GM18873 (cell line): Measurements from ENCODE around the gene AMPD3.
"Not testable (repeated sequence)": the region's sequence is repeated elsewhere in the genome, so short reads cannot be mapped to it uniquely, and the experiment has no call there.

ENCODE experiments used
- ATAC-seq: cut with Tn5 transposase; IDR thresholded peaks from one replicate; pipeline ENCODE4 v1.9.1; 2021; ENCODE audit warnings: mild to moderate bottlenecking, moderate library complexity, moderate number of reproducible peaks; ENCODE audit not compliant: unreplicated experiment, low FRiP score

AMPD3 gene

DNA sequence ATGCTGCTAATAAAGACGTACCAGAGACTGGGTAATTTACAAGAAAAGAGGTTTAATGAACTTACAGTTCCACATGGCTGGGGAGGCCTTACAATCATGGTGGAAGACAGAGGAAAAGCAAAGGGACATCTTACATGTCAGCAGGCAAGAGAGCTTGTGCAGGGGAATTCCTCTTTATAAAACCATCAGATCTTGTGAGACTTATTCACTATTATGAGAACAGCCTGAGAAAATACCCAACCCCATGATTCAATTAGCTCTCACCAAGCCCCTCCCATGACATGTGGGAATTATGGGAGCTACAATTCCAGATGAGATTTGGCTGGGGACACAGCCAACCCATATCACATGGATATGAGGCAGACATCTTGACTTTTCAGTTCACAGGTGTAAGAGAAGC lies 18.4 kb upstream of the AMPD3 start:
- not testable (repeated sequence) for ATAC-seq

- no peak for ATAC-seq
These were observed 16.6 kb upstream of the AMPD3 start for GRCh38 chr11:10438458-10438857.

DNA sequence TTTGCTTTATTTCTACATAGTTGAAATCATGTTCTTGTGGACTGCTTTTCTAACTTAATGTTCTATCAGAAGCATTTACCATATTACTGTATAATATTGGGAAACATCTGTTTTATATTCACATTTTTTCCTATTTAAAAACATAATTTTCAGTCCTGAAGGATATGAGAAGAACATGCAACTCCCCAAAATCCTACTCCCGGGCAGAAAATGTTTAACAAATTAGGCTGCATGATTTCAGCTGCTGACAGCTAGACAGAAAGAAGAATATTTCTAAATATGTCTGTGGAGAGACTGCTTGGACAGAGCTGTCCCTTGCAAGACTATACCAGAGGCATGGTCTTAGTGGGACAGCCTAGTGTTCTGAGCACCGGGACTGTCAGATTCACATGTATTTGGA lies 15.7 kb upstream of the AMPD3 start:
- no peak for ATAC-seq

GRCh38 chr11:10439924-10440323 lies 15.1 kb upstream of the AMPD3 start:
- ATAC-seq = no peak

DNA sequence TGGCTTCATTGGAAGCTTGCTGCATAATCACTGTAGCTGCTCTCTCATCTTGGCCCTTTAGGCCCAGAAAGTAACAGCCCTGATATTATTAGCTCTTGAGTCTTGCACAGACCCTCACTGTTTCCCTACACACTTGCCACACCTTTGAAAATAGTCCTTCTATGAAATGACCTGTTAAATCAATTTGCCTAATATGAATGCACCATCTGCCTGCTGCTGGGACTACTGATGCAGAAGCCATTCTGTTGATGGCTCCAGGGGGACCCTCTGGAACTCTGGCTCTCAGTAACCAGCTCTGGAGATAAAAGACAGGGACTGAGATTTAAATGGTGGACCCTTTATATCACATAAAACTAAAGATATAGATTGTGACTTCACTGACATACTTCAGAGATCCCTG lies 14.7 kb upstream of the AMPD3 start:
- no peak for ATAC-seq

DNA sequence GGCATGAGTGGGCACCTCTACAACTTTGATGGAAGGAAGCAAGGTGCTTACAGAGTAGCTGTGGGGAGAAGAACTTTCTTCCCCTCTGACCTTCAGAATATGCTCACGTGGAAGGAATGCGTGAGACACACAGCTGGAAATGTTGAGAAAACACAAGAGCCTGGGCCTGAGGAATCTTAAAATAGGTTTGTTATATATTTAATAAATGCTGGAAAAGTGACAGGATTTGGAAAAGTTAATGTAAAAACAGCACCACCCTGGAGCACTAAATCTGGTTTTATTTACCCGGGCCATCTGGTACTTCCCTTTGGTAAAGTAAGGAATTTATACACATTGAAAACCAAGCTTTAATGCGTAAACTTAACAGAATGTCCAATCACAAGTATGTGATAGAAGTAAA lies 14.0 kb upstream of the AMPD3 start:
- no peak for ATAC-seq

DNA sequence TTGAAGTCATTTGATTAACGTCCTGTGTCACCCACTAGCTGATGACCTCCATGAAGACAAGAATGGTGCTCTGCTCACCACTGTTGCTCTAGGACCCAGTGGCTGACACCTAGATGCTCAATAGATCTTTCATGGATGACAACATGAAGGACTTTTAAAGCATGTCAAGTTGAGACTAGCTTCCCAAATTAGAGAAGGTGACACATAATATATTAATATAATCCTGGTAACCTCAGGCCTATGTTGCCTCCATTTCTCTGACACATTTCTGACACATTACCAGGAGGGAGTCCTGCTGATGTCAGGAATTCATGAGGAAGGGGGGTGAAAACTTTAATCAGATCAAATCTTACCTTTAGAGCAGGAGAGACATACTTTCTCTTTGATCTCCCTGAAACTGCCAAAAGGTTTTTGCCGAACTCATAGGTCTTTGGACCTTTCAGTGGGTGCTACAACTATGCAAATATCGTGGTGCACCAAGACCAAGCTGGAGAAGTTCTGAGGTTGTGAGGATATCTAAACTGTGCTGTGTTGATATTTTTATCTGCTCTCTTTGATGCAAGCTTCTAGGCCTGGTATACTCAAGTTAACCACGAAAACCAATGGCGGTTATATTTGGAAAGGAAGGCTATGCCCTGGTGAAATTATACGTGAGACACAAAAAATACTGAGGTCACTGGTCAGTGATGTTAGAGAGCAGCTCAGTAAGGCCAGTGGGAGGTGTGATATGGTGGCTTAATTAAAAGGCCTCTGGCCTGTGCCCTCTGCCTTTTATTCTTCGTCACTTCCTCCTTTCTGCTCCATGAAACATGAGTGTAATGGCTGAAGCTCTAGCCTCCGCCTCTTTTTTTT lies 13.2 kb upstream of the AMPD3 start:
- ATAC-seq = peak; percentile 95

GRCh38 chr11:10443152-10443551 lies 11.9 kb upstream of the AMPD3 start:
- no peak for ATAC-seq

DNA sequence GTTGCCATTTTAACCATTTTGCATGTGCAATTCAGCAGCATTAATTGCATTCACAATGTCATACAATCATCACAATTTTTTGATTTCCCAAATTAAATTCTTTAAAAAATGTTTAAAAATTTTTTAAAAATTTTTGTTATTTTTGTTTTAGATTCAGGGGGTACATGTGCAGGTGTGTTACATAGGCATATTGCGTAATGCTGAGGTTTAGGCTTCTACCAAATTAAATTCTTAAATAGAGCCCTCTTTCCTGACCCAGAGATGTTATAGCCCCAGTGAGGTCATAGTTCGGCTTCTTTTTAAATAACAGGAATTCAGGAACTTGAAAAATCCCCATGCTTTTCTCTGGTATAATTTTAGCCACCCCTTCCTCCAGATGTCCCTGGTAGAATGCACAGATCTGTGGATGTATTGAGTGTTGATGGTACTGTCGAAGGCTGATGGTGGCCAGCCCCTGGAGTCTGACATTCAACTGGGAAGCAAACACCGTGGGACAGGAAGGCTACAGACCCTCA lies 11.3 kb upstream of the AMPD3 start:
- ATAC-seq = no peak

DNA sequence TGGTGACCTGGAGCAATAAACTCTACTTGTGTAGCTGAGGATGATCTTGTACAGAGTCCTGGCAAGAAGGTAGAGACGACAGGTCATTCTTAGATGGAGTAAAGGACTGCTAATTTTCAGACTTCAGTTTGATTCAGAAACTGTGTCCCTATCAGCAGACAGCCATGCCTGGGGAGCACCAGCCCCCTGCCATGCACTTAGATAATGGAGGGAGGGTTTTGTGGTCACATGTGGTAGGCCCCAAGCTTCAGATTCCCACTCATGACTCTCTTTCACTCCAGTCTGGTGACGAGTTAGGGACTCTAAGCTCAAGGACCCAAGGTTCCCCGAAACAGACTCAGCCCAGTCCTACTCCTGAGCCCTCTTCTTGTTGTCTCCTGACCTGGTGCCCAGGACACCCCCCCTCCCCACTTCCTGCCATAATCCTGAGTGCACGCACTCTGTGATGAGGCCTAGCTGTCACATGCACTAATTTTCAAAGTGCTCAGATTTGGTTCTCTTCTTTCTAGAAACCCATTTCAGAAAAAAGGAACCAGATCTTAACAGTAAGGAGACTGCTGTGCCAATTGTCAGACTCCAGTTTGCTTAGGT lies 10.2 kb upstream of the AMPD3 start:
- ATAC-seq = no peak

DNA sequence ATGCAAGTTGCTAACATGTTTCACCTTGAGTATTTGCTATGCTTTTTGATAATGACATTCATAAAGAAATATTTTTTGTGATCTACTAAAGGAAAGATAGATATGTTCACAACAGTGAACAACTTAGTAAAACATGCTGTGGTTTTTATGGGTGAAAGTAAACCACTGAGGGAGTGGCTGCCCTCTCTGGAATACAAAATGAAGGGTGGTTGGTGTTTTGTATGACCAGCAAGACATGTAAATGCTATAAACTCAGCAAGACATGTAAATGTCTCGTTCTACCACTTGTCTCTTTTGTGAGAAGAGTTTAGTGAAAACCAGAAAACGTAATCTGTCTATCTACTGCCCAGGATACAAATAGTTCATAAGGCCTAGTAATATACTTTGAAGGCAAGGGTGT lies 7.6 kb upstream of the AMPD3 start:
- no peak for ATAC-seq

DNA sequence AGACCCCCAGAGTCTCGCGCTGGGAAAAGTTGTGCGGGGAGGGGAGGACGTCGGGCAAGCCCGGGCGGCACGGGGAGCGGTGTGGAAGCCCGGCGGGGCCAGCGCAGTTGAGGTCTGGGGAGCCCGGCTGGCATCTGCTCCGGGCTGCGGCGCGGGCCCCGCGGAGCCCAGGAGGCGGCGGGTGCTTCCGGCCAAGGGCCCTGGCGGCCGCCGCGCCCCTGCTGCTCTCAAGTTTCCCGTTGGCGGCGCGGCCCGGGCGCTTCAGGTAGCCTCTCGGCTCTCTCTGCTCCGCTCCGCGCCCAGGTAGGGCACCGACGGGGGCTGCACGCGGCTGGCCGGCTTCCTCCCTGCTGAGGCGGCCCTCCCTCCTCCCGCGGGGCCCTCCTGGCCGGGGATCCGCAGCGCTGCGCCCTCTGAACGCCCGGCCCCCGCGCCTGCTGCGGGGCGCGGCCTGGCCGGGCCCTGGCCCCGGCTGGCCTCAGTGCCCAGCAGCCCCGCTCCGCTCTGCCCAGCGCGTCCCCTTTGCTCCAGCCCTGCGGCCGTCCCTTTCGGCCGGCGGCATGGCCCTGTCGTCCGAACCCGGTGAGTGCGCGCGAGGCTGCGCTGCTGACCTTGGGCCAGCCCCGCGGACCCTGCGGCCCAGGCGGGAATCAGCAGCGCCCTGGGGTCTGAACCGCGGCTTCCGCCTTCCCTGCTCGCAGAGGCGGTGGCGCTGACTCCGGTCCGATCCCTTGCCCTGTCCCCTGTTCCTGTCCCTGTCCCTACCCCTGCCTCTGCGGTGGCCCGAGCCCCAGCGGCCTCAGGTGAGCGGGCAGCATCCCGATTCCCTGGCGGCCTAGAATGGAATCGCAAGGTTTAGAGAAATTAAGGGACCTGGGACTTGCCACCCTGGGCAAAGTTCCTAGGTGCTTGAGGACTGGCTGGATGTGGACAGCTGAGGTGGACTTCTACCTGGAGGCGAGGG lies 4.3 kb upstream of the AMPD3 start:
- ATAC-seq = no peak

DNA sequence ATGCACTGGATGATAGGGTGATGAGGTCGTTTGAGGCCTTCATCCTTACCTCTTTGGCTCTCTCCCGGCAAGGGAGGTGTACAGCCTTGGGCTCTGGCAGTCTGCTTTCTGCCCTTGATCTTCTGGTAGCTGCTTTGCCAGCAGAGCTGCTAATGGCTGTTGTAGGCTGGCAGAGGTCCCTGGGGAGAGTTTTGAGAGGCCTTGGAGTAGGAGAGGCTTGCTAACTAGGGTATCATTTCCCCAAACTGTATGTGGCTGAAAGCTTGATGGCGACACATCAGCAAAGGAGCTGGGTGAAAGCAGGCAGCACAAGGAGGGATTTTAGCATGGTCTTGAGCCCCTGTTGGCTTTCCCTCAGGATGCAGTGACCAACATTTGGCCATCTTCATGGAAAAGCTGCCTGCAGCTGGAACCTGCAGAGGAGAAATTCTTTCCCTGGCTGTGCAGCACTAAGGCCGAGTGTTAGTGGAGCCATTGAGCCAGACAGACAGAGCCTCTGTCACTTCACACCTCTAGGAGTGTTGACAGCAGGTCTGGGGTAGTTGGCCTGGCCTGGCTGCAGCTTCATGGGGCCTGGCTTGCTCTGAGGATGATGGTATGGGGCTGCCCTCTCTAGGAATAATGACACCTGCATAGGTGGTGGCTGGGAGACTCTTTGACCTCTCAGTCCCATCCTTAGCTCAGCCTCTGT lies 3.5 kb upstream of the AMPD3 start:
- ATAC-seq = no peak

- ATAC-seq = no peak
These were observed 2.8 kb upstream of the AMPD3 start for GRCh38 chr11:10452211-10452767.

- ATAC-seq = no peak
These were observed 1.8 kb upstream of the AMPD3 start for GRCh38 chr11:10453261-10453660.

- ATAC-seq = peak; percentile 41
These were observed 798 bp downstream of the AMPD3 start for GRCh38 chr11:10455637-10456487.

- ATAC-seq = no peak
These were observed 1.5 kb downstream of the AMPD3 start for GRCh38 chr11:10456519-10456918.

DNA sequence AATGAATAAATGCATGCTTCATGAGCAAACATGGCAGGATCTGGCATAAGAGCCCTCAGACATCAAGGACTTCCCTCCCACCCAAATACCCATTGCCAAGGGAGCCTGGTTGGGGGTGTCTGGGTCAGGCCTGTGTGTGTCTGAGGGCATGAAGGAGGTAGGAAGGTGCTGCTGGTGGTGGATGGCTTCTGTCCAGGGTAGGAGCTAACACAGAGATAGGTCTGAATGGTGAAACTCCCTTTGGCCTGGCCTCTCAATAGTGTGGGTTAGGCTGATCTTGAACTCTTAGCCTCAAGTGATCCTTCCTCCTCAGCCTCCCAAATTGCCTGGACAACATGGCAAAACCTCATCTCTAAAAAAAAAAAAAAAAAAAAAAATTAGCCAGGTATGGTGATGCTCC lies 2.8 kb downstream of the AMPD3 start:
- no peak for ATAC-seq
